IMR-90 (cell line): ENCODE results near the gene ZNF783. TPM values are rescaled to one million over a fixed set of nuclear protein-coding genes. Genes with fewer than 3 reads are reported as not detected.

ENCODE experiments used
- ATAC-seq: fragments of 200-7000 bp; cut with Tn5 transposase; 2 replicates; pipeline ENCODE4 v1.9.1; 2020; ENCODE audit warnings: low read depth, mild to moderate bottlenecking, moderate library complexity
- BruUV-seq: library from RNA; stranded (reverse); fragments of 400-500 nt; replicated peaks from 2 replicates; lab custom pipeline; 2021; lab: Mats Ljungman, UMichigan
- CTCF ChIA-PET: fragments of 300-600 bp; formaldehyde crosslinking; extraction: SDS; loops from one replicate; lab custom pipeline; 2021; ENCODE audit warnings: antibody characterized with exemption; lab: Yijun Ruan, JAX
- POLR2A ChIA-PET: fragments of 300-600 bp; sonication (Branson Sonifier 250); formaldehyde crosslinking; loops from one replicate; lab custom pipeline; 2022; ENCODE audit warnings: antibody characterized with exemption; ENCODE audit not compliant: unreplicated experiment; lab: Charles Lee
- DNase-seq: peaks from one replicate; pipeline ENCODE4 v3.0.0; 2013
- H2AFZ ChIP-seq: replicated peaks from 2 replicates; pipeline ENCODE3; 2013; ENCODE audit warnings: low read length, mild to moderate bottlenecking; ENCODE audit not compliant: poor library complexity
- H2AK5ac ChIP-seq: 2 replicates; pipeline ENCODE4 v1.6.1; 2013; ENCODE audit warnings: low read depth, low read length, inconsistent platforms
- H2AK9ac ChIP-seq: replicated peaks from 2 replicates; pipeline ENCODE3; 2013; ENCODE audit warnings: mild to moderate bottlenecking, low read depth, low read length, moderate library complexity; ENCODE audit not compliant: poor library complexity
- H2BK120ac ChIP-seq: 2 replicates; pipeline ENCODE4 v1.6.1; 2013; ENCODE audit warnings: low read depth, low read length, inconsistent platforms
- H2BK15ac ChIP-seq: 3 replicates; pipeline ENCODE4 v1.6.1; 2013; ENCODE audit warnings: low read depth, low read length, inconsistent platforms
- H2BK20ac ChIP-seq: 2 replicates; pipeline ENCODE4 v1.6.1; 2013; ENCODE audit warnings: low read depth, mild to moderate bottlenecking, inconsistent platforms, low read length, moderate library complexity
- H2BK5ac ChIP-seq: 2 replicates; pipeline ENCODE4 v1.6.1; 2013; ENCODE audit warnings: mild to moderate bottlenecking, low read depth, low read length, inconsistent platforms; ENCODE audit not compliant: poor library complexity, severe bottlenecking
- H3K14ac ChIP-seq: replicated peaks from 2 replicates; pipeline ENCODE4 v1.6.1; 2013; ENCODE audit warnings: low read depth, low read length, inconsistent platforms
- H3K18ac ChIP-seq: 2 replicates; pipeline ENCODE4 v1.6.1; 2013; ENCODE audit warnings: low read depth, low read length, control low read depth
- H3K23ac ChIP-seq: 2 replicates; pipeline ENCODE4 v1.6.1; 2013; ENCODE audit warnings: low read depth, low read length, inconsistent platforms
- H3K27ac ChIP-seq: 2 replicates; pipeline ENCODE4 v1.5.1; 2013; ENCODE audit warnings: mild to moderate bottlenecking, control low read depth, low read length; ENCODE audit not compliant: insufficient read depth
- H3K27me3 ChIP-seq: 2 replicates; pipeline ENCODE4 v1.6.1; 2013; ENCODE audit warnings: low read length; ENCODE audit not compliant: control insufficient read depth, insufficient read depth
- H3K36me3 ChIP-seq: 2 replicates; pipeline ENCODE4 v1.6.1; 2013; ENCODE audit warnings: low read length, mixed read lengths; ENCODE audit not compliant: control insufficient read depth, insufficient read depth
- H3K4ac ChIP-seq: 2 replicates; pipeline ENCODE4 v1.6.1; 2013; ENCODE audit warnings: low read depth, low read length, inconsistent platforms
- H3K4me1 ChIP-seq: 2 replicates; pipeline ENCODE4 v1.6.1; 2013; ENCODE audit warnings: low read length, mixed read lengths; ENCODE audit not compliant: control insufficient read depth, insufficient read depth
- H3K4me2 ChIP-seq: 2 replicates; pipeline ENCODE4 v1.6.1; 2013; ENCODE audit warnings: low read depth, mild to moderate bottlenecking, control low read depth, low read length, moderate library complexity
- H3K4me3 ChIP-seq: 2 replicates; pipeline ENCODE4 v1.5.1; 2013; ENCODE audit warnings: low read depth, mild to moderate bottlenecking, control low read depth, low read length, moderate library complexity; ENCODE audit not compliant: insufficient read depth
- H3K56ac ChIP-seq: 2 replicates; pipeline ENCODE4 v1.6.1; 2013; ENCODE audit warnings: low read length, inconsistent platforms; ENCODE audit not compliant: insufficient read depth; ENCODE audit errors: extremely low read depth
- H3K79me1 ChIP-seq, 2 experiments: 2 replicates each; pipeline ENCODE4 v1.6.1; 2013; ENCODE audit warnings: low read length in 2 of 2, inconsistent platforms in 1 of 2, low read depth in 1 of 2
- H3K9ac ChIP-seq: 2 replicates; pipeline ENCODE4 v1.6.1; 2013; ENCODE audit warnings: low read depth, low read length, control low read depth
- H3K9me1 ChIP-seq: 2 replicates; pipeline ENCODE4 v1.6.1; 2013; ENCODE audit warnings: low read length, inconsistent platforms; ENCODE audit not compliant: insufficient read depth
- H3K9me3 ChIP-seq: 2 replicates; pipeline ENCODE4 v1.6.1; 2013; ENCODE audit warnings: low read length; ENCODE audit not compliant: control insufficient read depth, insufficient read depth
- H4K20me1 ChIP-seq: 2 replicates; pipeline ENCODE4 v1.6.1; 2013; ENCODE audit warnings: low read length, inconsistent platforms; ENCODE audit not compliant: insufficient read depth
- H4K5ac ChIP-seq: 2 replicates; pipeline ENCODE4 v1.6.1; 2013; ENCODE audit warnings: mild to moderate bottlenecking, low read depth, low read length, control low read depth
- H4K8ac ChIP-seq, 2 experiments: 2 replicates each; pipeline ENCODE4 v1.6.1; 2013; ENCODE audit warnings: low read depth in 2 of 2, low read length in 2 of 2, control low read depth in 1 of 2, inconsistent platforms in 1 of 2
- H4K91ac ChIP-seq: 2 replicates; pipeline ENCODE4 v1.6.1; 2013; ENCODE audit warnings: low read depth, low read length, inconsistent platforms; ENCODE audit not compliant: insufficient read depth
- CTCF ChIP-seq: conservative IDR thresholded peaks from 2 replicates; pipeline ENCODE4 v1.5.1; 2012; ENCODE audit warnings: mild to moderate bottlenecking, low read depth, low read length, improper control_type of control experiment
- FOS ChIP-seq: fragments of 150-350 bp; IDR thresholded peaks from 2 replicates; pipeline ENCODE4 v1.6.1; 2016; ENCODE audit warnings: low read depth, low read length
- MAFK ChIP-seq: IDR thresholded peaks from 2 replicates; pipeline ENCODE4 v1.6.1; 2012; ENCODE audit warnings: low read depth, low read length, improper control_type of control experiment
- POLR2A ChIP-seq: IDR thresholded peaks from 2 replicates; pipeline ENCODE4 v1.6.1; 2012; ENCODE audit warnings: mild to moderate bottlenecking, low read depth, low read length
- RCOR1 ChIP-seq: IDR thresholded peaks from 2 replicates; pipeline ENCODE4 v1.6.1; 2012; ENCODE audit warnings: mild to moderate bottlenecking, low read length, improper control_type of control experiment; ENCODE audit not compliant: insufficient replicate concordance
- SMC3 ChIP-seq: fragments of 150-350 bp; IDR thresholded peaks from 2 replicates; pipeline ENCODE4 v1.6.1; 2016; ENCODE audit warnings: low read depth, mild to moderate bottlenecking, antibody characterized with exemption, low read length, moderate library complexity
- WGBS, 2 experiments: methylation state at CpG; one replicate each; pipeline versions ENCODE4 v1.1.5 to v1.1.7; 2013; ENCODE audit warnings: missing lambda C conversion rate in 2 of 2; ENCODE audit not compliant: insufficient read length in 1 of 2; ENCODE audit errors: extremely low coverage in 2 of 2; 5-methylcytosine and 5-hydroxymethylcytosine counted together
- dilution Hi-C: fragments of 300-500 bp; cut with HindIII; formaldehyde crosslinking; loops from one replicate; pipeline ENCODE4 v1.14.3; 2018; ENCODE audit warnings: low sequenced_read_pairs; ENCODE audit not compliant: unreplicated experiment
- in situ Hi-C: fragments of 300-500 bp; cut with MboI; formaldehyde crosslinking; loops from 3 replicates; pipeline ENCODE4 v1.14.3; 2019; ENCODE audit warnings: low sequenced_read_pairs, inconsistent platforms, mixed read lengths
- intact Hi-C: fragments of 100-400 bp; cut with micrococcal nuclease; formaldehyde crosslinking; loops from 2 replicates; pipeline ENCODE4 v1.10.0; 2022
- polyA plus RNA-seq, 3 experiments: library from polyadenylated mRNA; depleted of rRNA; stranded (reverse); fragments of >200 nt; gene quantifications; 2 replicates each; pipeline ENCODE4 v1.2.3, GENCODE V29; 2012; ENCODE audit warnings: low replicate concordance in 1 of 3
- total RNA-seq: library from RNA; depleted of rRNA; stranded (reverse); fragments of >200 nt; gene quantifications from 2 replicates; pipeline ENCODE4 v1.2.3, GENCODE V29; 2012

The ZNF783 gene
- total and polyA plus RNA-seq, 2 of the 4 experiments (the other 2 are of a cell fraction): 2.3 to 7.2 TPM

- no peak for TF ChIP-seq FOS
- no peak for TF ChIP-seq POLR2A
- TF ChIP-seq MAFK: no peak
- no peak for TF ChIP-seq CTCF
- no peak for TF ChIP-seq SMC3
- no peak for TF ChIP-seq RCOR1
- ATAC-seq (no peak), DNase-seq (no peak)
- H3K4me1 ChIP-seq: 0 out of 2 replicates have a peak, but pooled peaks cover 2% of the 10 kb centered on the region
- H3K9ac ChIP-seq: no peak overlapping the region
- H2BK20ac ChIP-seq: no peak overlapping the region
- no peak overlapping the region for H3K4ac ChIP-seq
- H3K79me1 ChIP-seq: no peaks in the 10 kb centered on the region; a peak in 1 of 4 replicates
- no peak overlapping the region for H2BK120ac ChIP-seq
- no peak overlapping the region for H2AFZ ChIP-seq
- H3K27me3 ChIP-seq: no peaks in the 10 kb centered on the region
- CTCF ChIA-PET: no interaction called here
- no CpG with 5 or more reads among the region's 9 CpGs for WGBS, 2 experiments
- no peak overlapping the region for H3K18ac ChIP-seq
- H3K9me1 ChIP-seq: peaks cover 7% of the 10 kb centered on the region; the same call in 1 of the 2 replicates
- POLR2A ChIA-PET: no interaction called here
- no peaks in the 10 kb centered on the region for H3K9me3 ChIP-seq
- H2BK5ac ChIP-seq: no peak overlapping the region
- no peak overlapping the region for H3K4me2 ChIP-seq
- no peak overlapping the region for H4K91ac ChIP-seq
- no peak overlapping the region for H2BK15ac ChIP-seq
- H3K14ac ChIP-seq: no peak overlapping the region
- H4K8ac ChIP-seq: no peak overlapping the region
- no peak overlapping the region for H3K56ac ChIP-seq
- dilution Hi-C loops: no loop called here
- no peak overlapping the region for H2AK9ac ChIP-seq
- H3K23ac ChIP-seq: no peak overlapping the region
- no peak overlapping the region for H2AK5ac ChIP-seq
- no TSS peak for BruUV-seq
- no peak overlapping the region for H3K27ac ChIP-seq
- peaks cover 42% of the 10 kb centered on the region for H3K36me3 ChIP-seq
- no peak overlapping the region for H4K5ac ChIP-seq
- H3K4me3 ChIP-seq: no peak overlapping the region
- in situ Hi-C loops: no loop called here
- H4K20me1 ChIP-seq: peaks cover 4% of the 10 kb centered on the region
- intact Hi-C loops: no loop called here
Measured at GRCh38 chr7:149280151-149280550, 18.2 kb downstream of the ZNF783 start.
